Ishikawa (cell line): ENCODE data around the gene SPSB4.

ENCODE experiments used
- CEBPB ChIP-seq: IDR thresholded peaks from 2 replicates; pipeline ENCODE4 v1.6.1; 2012
- CREB1 ChIP-seq: IDR thresholded peaks from 2 replicates; pipeline ENCODE4 v1.6.1; 2012; ENCODE audit warnings: low read depth
- EGR1 ChIP-seq: IDR thresholded peaks from 2 replicates; pipeline ENCODE4 v1.6.1; 2012
- EP300 ChIP-seq: IDR thresholded peaks from 2 replicates; pipeline ENCODE4 v1.6.1; 2012; ENCODE audit warnings: borderline replicate concordance
- FOXM1 ChIP-seq: IDR thresholded peaks from 2 replicates; pipeline ENCODE4 v1.6.1; 2012; ENCODE audit warnings: low read depth, borderline replicate concordance
- MAX ChIP-seq: IDR thresholded peaks from 2 replicates; pipeline ENCODE4 v1.6.1; 2012
- NFIC ChIP-seq: IDR thresholded peaks from 2 replicates; pipeline ENCODE4 v1.6.1; 2012
- RAD21 ChIP-seq: IDR thresholded peaks from 2 replicates; pipeline ENCODE4 v1.6.1; 2012; ENCODE audit warnings: low read depth
- REST ChIP-seq: IDR thresholded peaks from 2 replicates; pipeline ENCODE4 v1.6.1; 2012; ENCODE audit warnings: low read depth, mild to moderate bottlenecking
- TAF1 ChIP-seq: IDR thresholded peaks from 2 replicates; pipeline ENCODE4 v1.6.1; 2012; ENCODE audit warnings: low read depth, mild to moderate bottlenecking
- TCF12 ChIP-seq: IDR thresholded peaks from 2 replicates; pipeline ENCODE4 v1.6.1; 2012; ENCODE audit warnings: low read depth
- TEAD4 ChIP-seq: IDR thresholded peaks from 2 replicates; pipeline ENCODE4 v1.6.1; 2012
- USF1 ChIP-seq: IDR thresholded peaks from 2 replicates; pipeline ENCODE4 v1.6.1; 2012
- YY1 ChIP-seq: IDR thresholded peaks from 2 replicates; pipeline ENCODE4 v1.6.1; 2012; ENCODE audit warnings: low read depth
- ZBTB7A ChIP-seq: IDR thresholded peaks from 2 replicates; pipeline ENCODE4 v1.6.1; 2012; ENCODE audit warnings: low read depth

The SPSB4 gene

GRCh38 chr3:141077631-141078030, 26.5 kb downstream of the SPSB4 start:
- TF ChIP-seq TAF1 (no peak), FOXM1 (no peak), EP300 (no peak), TEAD4 (no peak), ZBTB7A (no peak), YY1 (no peak), CEBPB (no peak)

GRCh38 chr3:141078200-141078599, 27.1 kb downstream of the SPSB4 start:
- TF ChIP-seq CEBPB (no peak), TCF12 (no peak), RAD21 (no peak), REST (no peak), TAF1 (no peak), FOXM1 (no peak), MAX (no peak)

- TF ChIP-seq NFIC (no peak), MAX (no peak), ZBTB7A (no peak), USF1 (no peak), EGR1 (no peak), YY1 (no peak), TEAD4 (no peak), CREB1 (no peak), FOXM1 (no peak), CEBPB (no peak), TCF12 (no peak), TAF1 (no peak), REST (no peak)
These were observed 29.3 kb downstream of the SPSB4 start for GRCh38 chr3:141080431-141080830.

- TF ChIP-seq FOXM1 (no peak), TEAD4 (no peak), MAX (no peak), NFIC (no peak), YY1 (no peak), EP300 (no peak), REST (no peak), CEBPB (no peak), USF1 (no peak), ZBTB7A (no peak), RAD21 (no peak), TAF1 (no peak), TCF12 (no peak), CREB1 (no peak), EGR1 (no peak)
These were observed 30.1 kb downstream of the SPSB4 start for GRCh38 chr3:141081141-141081795.
